Fibroblast of lung (primary cell): Measurements from ENCODE around the gene CHGA. TPM values are rescaled to one million over a fixed set of nuclear protein-coding genes. Genes with fewer than 3 reads are reported as not detected.

Experiments
- DNase-seq, 2 donors: peaks; one replicate each; pipeline versions ENCODE4 v3.0.0 to v3.0.0-alpha.2; 2010; ENCODE audit warnings: low read depth in 2 of 2
- H2AFZ ChIP-seq: 2 replicates; pipeline ENCODE4 v1.5.1; 2012; ENCODE audit warnings: low read length, control low read depth, inconsistent platforms
- H3K27ac ChIP-seq: 2 replicates; pipeline ENCODE4 v1.5.1; 2011; ENCODE audit warnings: low read length, control low read depth; ENCODE audit not compliant: insufficient read depth
- H3K27me3 ChIP-seq: 2 replicates; pipeline ENCODE4 v1.5.1; 2011; ENCODE audit warnings: mild to moderate bottlenecking, low read length; ENCODE audit not compliant: control insufficient read depth, insufficient read depth
- H3K36me3 ChIP-seq: 2 replicates; pipeline ENCODE4 v1.5.1; 2011; ENCODE audit warnings: low read length; ENCODE audit not compliant: control insufficient read depth, insufficient read depth
- H3K4me1 ChIP-seq: 2 replicates; pipeline ENCODE4 v1.5.1; 2011; ENCODE audit warnings: low read length; ENCODE audit not compliant: control insufficient read depth, insufficient read depth; ENCODE audit errors: extremely low read depth
- H3K4me2 ChIP-seq: 2 replicates; pipeline ENCODE4 v1.5.1; 2011; ENCODE audit warnings: low read length, control low read depth; ENCODE audit not compliant: insufficient read depth; ENCODE audit errors: extremely low read depth
- H3K4me3 ChIP-seq, 4 experiments: fragments of 200-600 bp in 1 of 4; sonication (generic) in 1 of 4; replicated peaks in 1 of 4; 2 replicates each; pipeline ENCODE4 v1.5.1; 2011 to 2016; ENCODE audit warnings: low read length in 4 of 4, low read depth in 3 of 4, mild to moderate bottlenecking in 3 of 4, control low read depth in 2 of 4, inconsistent platforms in 1 of 4, mixed read lengths in 1 of 4; ENCODE audit not compliant: insufficient read depth in 1 of 4; ENCODE audit errors: control extremely low read depth in 1 of 4
- H3K79me2 ChIP-seq: 2 replicates; pipeline ENCODE4 v1.5.1; 2012; ENCODE audit warnings: mild to moderate bottlenecking, low read length, inconsistent platforms; ENCODE audit not compliant: control insufficient read depth, insufficient read depth
- H3K9ac ChIP-seq: 2 replicates; pipeline ENCODE4 v1.5.1; 2011; ENCODE audit warnings: mild to moderate bottlenecking, low read length, control low read depth; ENCODE audit not compliant: insufficient read depth
- H3K9me3 ChIP-seq: 2 replicates; pipeline ENCODE4 v1.5.1; 2012; ENCODE audit warnings: low read depth, low read length; ENCODE audit not compliant: control insufficient read depth, insufficient read depth
- H4K20me1 ChIP-seq: 2 replicates; pipeline ENCODE4 v1.5.1; 2011; ENCODE audit warnings: low read length; ENCODE audit not compliant: control insufficient read depth, insufficient read depth; ENCODE audit errors: extremely low read depth
- EZH2 ChIP-seq: IDR thresholded peaks from 2 replicates; pipeline ENCODE4 v1.5.1; 2012; ENCODE audit warnings: low read length, control low read depth, mild to moderate bottlenecking; ENCODE audit errors: missing control alignments
- polyA plus RNA-seq, 2 donors: library from polyadenylated mRNA; depleted of rRNA in 1 of 2; stranded (reverse) in 1 of 2; unstranded in 1 of 2; fragments of >200 nt; gene quantifications; 2 replicates each; pipeline ENCODE4 v1.2.1, GENCODE V29; 2011 to 2012; ENCODE audit warnings: missing spikeins in 1 of 2
- total RNA-seq: library from RNA; depleted of rRNA; stranded (reverse); fragments of >200 nt; gene quantifications from 2 replicates; pipeline ENCODE4 v1.2.1, GENCODE V29; 2014
- TF ChIP-seq, protein P1 (sequence below), 2 donors: IDR thresholded peaks in 1 of 2; conservative IDR thresholded peaks in 1 of 2; 1 replicate in 1 of 2; 2 replicates in 1 of 2; pipeline ENCODE4 v1.5.1; 2011 to 2012; ENCODE audit warnings: low read length in 2 of 2, control low read depth in 1 of 2, inconsistent platforms in 1 of 2, low read depth in 1 of 2, mild to moderate bottlenecking in 1 of 2

CHGA gene
- total and polyA plus RNA-seq, 2 donors (not counting 1 experiment from before 2014, with no cell fraction given), result not detected

DNA sequence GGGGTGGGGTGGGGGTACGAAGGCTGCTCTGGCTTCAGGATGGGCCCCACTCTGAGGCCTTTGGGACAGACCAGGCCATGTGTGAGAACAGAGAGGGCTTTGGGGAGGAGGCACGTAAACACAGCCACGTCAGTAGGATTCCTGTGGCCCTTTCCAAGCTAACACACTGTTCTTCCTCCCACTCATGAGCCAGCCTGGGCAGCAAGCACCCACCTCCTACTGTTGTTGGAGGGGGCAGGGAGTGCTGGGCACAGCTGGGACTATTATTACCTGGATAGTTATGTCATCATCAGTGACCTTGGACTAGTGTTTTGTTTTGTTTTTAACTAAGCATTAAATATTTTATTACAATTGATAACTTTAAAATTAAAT, 5.3 kb downstream of the CHGA start:
- DNase-seq, result no peak
- no peaks in the 10 kb centered on the region for H3K4me1 ChIP-seq
- TF ChIP-seq, protein P1, sequence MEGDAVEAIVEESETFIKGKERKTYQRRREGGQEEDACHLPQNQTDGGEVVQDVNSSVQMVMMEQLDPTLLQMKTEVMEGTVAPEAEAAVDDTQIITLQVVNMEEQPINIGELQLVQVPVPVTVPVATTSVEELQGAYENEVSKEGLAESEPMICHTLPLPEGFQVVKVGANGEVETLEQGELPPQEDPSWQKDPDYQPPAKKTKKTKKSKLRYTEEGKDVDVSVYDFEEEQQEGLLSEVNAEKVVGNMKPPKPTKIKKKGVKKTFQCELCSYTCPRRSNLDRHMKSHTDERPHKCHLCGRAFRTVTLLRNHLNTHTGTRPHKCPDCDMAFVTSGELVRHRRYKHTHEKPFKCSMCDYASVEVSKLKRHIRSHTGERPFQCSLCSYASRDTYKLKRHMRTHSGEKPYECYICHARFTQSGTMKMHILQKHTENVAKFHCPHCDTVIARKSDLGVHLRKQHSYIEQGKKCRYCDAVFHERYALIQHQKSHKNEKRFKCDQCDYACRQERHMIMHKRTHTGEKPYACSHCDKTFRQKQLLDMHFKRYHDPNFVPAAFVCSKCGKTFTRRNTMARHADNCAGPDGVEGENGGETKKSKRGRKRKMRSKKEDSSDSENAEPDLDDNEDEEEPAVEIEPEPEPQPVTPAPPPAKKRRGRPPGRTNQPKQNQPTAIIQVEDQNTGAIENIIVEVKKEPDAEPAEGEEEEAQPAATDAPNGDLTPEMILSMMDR (conservative IDR thresholded peaks at IDR 0.05 in 1 of 2, IDR thresholded peaks at IDR 0.05 in 1 of 2; ENCODE audit: low read depth in 1 of 2, low read length in 2 of 2), result no peak
- TF ChIP-seq EZH2, result no peak
- no peaks in the 10 kb centered on the region for H4K20me1 ChIP-seq
- no peak overlapping the region for H3K9ac ChIP-seq
- no peak overlapping the region for H3K4me2 ChIP-seq
- H3K79me2 ChIP-seq, result no peaks in the 10 kb centered on the region
- no peaks in the 10 kb centered on the region for H3K36me3 ChIP-seq
- H2AFZ ChIP-seq, result no peak overlapping the region
- no peak overlapping the region for H3K27ac ChIP-seq
- H3K27me3 ChIP-seq, result no peaks in the 10 kb centered on the region
- H3K9me3 ChIP-seq, result no peaks in the 10 kb centered on the region
- H3K4me3 ChIP-seq, result no peak overlapping the region

GRCh38 chr14:92928961-92929688, 6.2 kb downstream of the CHGA start:
- no peaks in the 10 kb centered on the region for H3K4me1 ChIP-seq
- H3K4me2 ChIP-seq, result no peak overlapping the region
- H3K79me2 ChIP-seq, result no peaks in the 10 kb centered on the region
- H3K4me3 ChIP-seq, result no peak overlapping the region
- H2AFZ ChIP-seq, result no peak overlapping the region
- no peak for DNase-seq
- no peak overlapping the region for H3K27ac ChIP-seq
- no peaks in the 10 kb centered on the region for H3K9me3 ChIP-seq
- no peaks in the 10 kb centered on the region for H3K36me3 ChIP-seq
- no peaks in the 10 kb centered on the region for H4K20me1 ChIP-seq
- no peak for TF ChIP-seq EZH2
- TF ChIP-seq, protein P1 (conservative IDR thresholded peaks at IDR 0.05 in 1 of 2, IDR thresholded peaks at IDR 0.05 in 1 of 2; ENCODE audit: low read depth in 1 of 2, low read length in 2 of 2), result no peak
- H3K9ac ChIP-seq, result no peak overlapping the region
- no peaks in the 10 kb centered on the region for H3K27me3 ChIP-seq

DNA sequence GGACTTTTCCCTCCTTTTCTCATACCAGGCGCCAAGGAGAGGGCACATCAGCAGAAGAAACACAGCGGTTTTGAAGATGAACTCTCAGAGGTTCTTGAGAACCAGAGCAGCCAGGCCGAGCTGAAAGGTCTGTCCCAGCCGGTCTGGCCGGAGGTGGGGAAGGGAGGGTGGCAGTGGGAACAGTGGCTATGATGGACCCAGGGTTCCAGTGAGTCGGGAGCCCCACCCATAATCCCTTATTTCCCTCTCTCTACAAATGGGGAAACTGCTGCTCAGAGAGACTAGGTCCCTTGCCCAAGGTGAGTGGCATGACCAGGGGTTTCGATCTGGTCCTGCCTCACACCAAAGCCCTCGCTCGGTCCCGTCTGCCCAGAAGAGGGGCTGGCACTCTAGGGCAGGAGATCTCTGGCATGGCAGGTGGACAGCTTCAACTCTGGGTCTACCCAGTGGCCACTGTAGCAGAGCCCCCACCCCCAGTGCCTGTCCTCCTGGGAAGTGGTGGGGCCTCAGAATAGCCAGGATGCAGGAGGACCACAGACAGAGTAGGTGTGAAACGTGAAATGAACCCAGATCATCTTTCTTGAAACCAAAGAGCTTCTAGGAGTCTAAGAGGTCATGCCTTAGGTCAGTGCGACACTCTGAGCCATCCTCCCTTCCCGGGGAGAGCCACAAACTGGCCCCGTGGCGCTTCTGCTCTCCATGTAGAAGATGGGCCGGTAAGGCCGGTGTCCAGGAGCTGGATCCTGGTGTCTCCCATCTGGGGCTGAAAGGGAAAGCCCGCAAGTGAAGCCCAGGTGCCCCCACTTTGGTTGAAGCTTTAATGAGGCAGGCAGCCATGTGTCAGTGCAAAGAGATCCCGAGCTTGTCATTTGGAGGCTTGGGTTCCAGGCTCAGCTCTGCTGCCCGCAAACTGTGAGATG, 7.0 kb downstream of the CHGA start:
- H3K36me3 ChIP-seq, result no peaks in the 10 kb centered on the region
- H3K4me1 ChIP-seq, result no peaks in the 10 kb centered on the region
- H3K4me3 ChIP-seq, result no peak overlapping the region
- no peak overlapping the region for H3K4me2 ChIP-seq
- H3K27ac ChIP-seq, result no peak overlapping the region
- no peaks in the 10 kb centered on the region for H4K20me1 ChIP-seq
- H3K9ac ChIP-seq, result no peak overlapping the region
- no peaks in the 10 kb centered on the region for H3K79me2 ChIP-seq
- H3K9me3 ChIP-seq, result no peaks in the 10 kb centered on the region
- H2AFZ ChIP-seq, result no peak overlapping the region
- no peak for DNase-seq
- no peak for TF ChIP-seq EZH2
- TF ChIP-seq, protein P1 (conservative IDR thresholded peaks at IDR 0.05 in 1 of 2, IDR thresholded peaks at IDR 0.05 in 1 of 2; ENCODE audit: low read depth in 1 of 2, low read length in 2 of 2), result no peak
- H3K27me3 ChIP-seq, result no peaks in the 10 kb centered on the region
